ENCODE measurements around the gene CARD19. TPM values are rescaled to one million over a fixed set of nuclear protein-coding genes. Genes with fewer than 3 reads are reported as not detected.
"Not testable (repeated sequence)": the region's sequence is repeated elsewhere in the genome, so short reads cannot be mapped to it uniquely, and the experiment has no call there.

The CARD19 gene
- total RNA-seq, 1 donor from 2014 or later, result 36.6 TPM

GRCh38 chr9:93095205-93096130 lies 549 bp upstream of the CARD19 start:
- intact Hi-C loops (cut with DNase I), result no loop called here
- DNase-seq (ENCODE audit: low spot score) (peak; percentile 100), ATAC-seq (peak; percentile 93)

GRCh38 chr9:93096811-93097382 lies 880 bp downstream of the CARD19 start:
- DNase-seq (ENCODE audit: low spot score), result peak; percentile 68
- intact Hi-C loops (cut with DNase I), result no loop called here
- ATAC-seq, result no peak

DNA sequence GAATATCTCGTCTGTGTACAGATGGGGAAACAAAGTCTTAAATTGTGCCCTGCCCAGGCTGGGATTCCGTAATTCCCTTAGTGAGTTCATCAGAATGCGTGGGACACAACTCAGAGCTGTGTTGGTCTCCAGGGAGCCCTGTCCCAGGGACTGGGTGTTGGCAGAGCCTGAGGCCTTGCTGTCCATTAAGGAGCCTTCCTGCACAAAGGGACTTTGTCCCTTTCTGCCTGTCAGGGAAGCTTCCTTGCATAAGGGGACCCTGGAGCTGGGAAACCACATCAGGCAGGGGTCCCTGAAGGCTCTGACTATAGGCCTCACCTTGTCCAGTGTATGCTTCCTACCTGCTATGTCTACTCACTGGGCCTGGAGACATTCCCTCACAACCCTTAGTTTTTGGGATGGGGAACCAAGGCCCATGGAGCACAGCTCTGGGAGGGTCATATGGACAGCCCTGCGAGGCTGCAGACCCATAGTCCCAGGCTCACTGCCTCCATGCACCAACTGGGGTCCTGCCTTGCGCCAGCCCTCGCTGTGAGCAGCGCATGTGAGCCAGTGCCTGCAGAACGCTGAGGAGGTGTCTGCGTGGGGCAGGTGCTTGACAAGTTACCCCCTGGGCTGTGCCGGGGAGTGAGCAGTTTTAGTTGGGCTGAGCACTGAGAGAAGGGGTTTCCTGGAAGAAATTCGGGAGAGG lies 1.6 kb downstream of the CARD19 start:
- intact Hi-C loops (cut with DNase I), result no loop called here
- DNase-seq (ENCODE audit: low spot score) (peak; percentile 62), ATAC-seq (no peak)

- ATAC-seq (peak; percentile 25), DNase-seq (ENCODE audit: low spot score) (peak; percentile 91)
- intact Hi-C loops (cut with DNase I), result no loop called here
These were observed 2.4 kb downstream of the CARD19 start for GRCh38 chr9:93098236-93098946.

- ATAC-seq, result no peak
- intact Hi-C loops (cut with DNase I), result no loop called here
- peak; percentile 57 for DNase-seq (ENCODE audit: low spot score)
These were observed 3.7 kb downstream of the CARD19 start for GRCh38 chr9:93099551-93100275.

- DNase-seq (ENCODE audit: low spot score) (no peak), ATAC-seq (no peak)
- intact Hi-C loops (cut with DNase I), result no loop called here
These were observed 4.2 kb downstream of the CARD19 start for GRCh38 chr9:93100276-93100636.

DNA sequence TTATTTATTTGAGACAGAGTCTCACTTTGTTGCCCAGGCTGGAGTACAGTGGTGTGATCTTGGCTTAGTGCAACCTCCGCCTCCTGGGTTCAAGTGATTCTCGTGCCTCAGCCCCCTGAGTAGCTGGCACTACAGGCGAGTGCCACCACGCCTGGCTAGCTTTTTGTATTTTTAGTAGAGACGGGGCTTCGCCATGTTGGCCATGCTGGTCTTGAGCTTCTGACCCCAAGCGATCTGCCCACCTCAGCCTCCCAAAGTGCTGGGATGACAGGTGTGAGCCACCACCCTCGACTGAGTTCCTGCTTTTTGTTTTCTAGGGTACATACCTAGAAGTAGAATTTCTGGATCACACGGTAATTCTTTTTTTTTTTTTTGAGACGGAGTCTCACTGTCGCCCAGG lies 5.1 kb downstream of the CARD19 start:
- intact Hi-C loops (cut with DNase I); ATAC-seq: not testable (repeated sequence)
- DNase-seq (ENCODE audit: low spot score), result peak; percentile 30

DNA sequence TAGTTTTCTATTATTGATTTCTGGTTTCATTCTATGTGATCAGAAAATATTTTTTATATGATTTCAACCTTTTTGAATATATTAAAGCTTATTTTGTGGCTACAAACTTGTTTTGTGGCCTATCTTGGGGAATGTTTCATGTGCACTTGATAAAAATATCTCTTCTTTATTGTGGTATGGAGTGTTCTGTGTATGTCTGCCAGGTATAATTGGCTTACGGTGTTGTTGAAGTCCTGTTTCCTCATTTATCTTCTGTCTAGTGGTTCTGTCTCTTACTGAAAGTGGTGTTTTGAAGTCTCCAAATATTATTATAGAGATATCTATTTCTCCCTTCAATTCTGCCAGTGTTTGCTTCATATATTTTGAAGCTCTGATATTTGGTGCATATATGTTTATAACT lies 9.6 kb downstream of the CARD19 start:
- intact Hi-C loops (cut with DNase I), result no loop called here
- no peak for ATAC-seq
- no peak for DNase-seq (ENCODE audit: low spot score)

DNA sequence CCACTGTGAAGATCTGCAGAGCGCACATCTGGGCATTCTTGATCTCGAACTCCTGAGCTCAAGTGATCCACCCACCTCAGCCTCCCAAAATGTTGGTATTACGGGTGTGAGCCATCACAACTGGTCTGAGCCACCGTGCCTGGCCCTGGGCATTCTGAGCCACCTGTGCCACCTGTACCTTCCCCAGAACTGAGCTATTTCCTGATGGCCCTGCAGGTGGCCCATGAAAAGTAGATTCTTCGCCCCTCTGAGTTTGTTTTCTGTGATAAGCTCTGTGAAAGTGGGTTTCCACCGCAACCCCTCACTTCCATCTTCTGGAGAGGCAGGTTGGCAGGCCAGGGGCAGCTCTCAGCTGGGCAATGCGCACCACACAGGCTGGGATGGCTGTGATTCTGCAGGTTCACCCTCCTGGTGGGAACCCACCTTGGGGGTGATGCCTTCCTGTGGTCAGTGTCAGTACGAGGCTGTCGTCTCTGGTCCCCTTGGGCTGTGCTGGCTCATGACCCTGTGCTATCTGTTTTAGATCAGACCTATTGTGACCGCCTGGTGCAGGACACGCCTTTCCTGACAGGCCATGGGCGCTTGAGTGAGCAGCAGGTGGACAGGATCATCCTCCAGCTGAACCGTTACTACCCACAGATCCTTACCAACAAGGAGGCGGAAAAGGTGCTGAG lies 11.3 kb downstream of the CARD19 start:
- intact Hi-C loops (cut with DNase I), result no loop called here
- DNase-seq (ENCODE audit: low spot score) (peak; percentile 48), ATAC-seq (no peak)

GRCh38 chr9:93107825-93108161 lies 11.8 kb downstream of the CARD19 start:
- intact Hi-C loops (cut with DNase I), result no loop called here
- DNase-seq (ENCODE audit: low spot score), result no peak
- ATAC-seq, result no peak

- DNase-seq (ENCODE audit: low spot score) (peak; percentile 58), ATAC-seq (no peak)
- intact Hi-C loops (cut with DNase I), result no loop called here
These were observed 12.4 kb downstream of the CARD19 start for GRCh38 chr9:93108291-93109041.

DNA sequence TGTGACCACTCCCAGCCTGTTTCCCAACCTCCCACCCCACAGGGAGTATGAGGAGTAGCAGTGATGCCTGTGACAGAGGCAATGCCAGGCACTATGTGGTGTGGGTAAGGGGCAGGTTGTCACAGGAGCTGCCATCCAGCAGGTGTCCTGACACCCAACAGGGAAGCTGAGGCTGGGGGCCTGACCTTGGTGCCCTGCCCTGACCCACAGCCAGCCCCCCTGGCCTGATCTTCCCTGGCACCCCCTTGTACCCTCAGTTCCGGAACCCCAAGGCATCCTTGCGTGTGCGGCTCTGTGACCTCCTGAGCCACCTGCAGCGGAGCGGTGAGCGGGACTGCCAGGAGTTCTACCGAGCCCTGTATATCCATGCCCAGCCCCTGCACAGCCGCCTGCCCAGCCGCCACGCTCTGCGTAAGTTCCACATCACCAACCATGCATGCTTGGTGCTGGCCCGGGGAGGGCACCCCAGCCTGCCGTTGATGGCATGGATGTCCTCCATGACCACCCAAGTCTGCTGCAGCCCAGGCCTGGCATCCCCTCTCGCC lies 14.4 kb downstream of the CARD19 start:
- ATAC-seq (no peak), DNase-seq (ENCODE audit: low spot score) (peak; percentile 58)
- intact Hi-C loops (cut with DNase I), result loop anchor here (10.0 kb wide), 1 partner anchor 194 kb away; no protein-coding TSS in a partner anchor

DNA sequence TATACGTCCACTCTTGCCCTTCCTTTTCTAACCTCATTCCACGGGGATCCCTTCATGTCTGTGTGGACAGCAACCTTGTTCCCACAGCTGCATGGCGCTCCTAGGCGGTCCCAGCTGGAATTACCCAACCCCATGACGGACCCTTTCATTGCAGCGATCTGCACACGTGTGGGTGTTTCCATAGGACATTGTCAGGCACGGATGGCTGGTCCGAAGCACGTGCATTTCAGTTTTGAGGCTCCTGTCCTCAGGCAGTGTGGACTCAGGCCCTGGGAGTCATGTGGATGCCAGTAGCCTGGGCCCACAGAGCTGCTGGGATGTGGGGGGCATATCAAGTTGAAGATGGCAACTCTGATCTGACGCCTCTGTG lies 15.0 kb downstream of the CARD19 start:
- no peak for ATAC-seq
- intact Hi-C loops (cut with DNase I), result loop anchor here (10.0 kb wide), 1 partner anchor 194 kb away; no protein-coding TSS in a partner anchor
- peak; percentile 46 for DNase-seq (ENCODE audit: low spot score)

GRCh38 chr9:93111371-93112115 lies 15.5 kb downstream of the CARD19 start:
- DNase-seq (ENCODE audit: low spot score) (peak; percentile 49), ATAC-seq (no peak)
- intact Hi-C loops (cut with DNase I), result loop anchor here (10.0 kb wide), 1 partner anchor 193 kb away; no protein-coding TSS in a partner anchor

GRCh38 chr9:93112116-93112863 lies 16.3 kb downstream of the CARD19 start:
- peak; percentile 54 for DNase-seq (ENCODE audit: low spot score)
- ATAC-seq, result no peak
- intact Hi-C loops (cut with DNase I), result loop anchor here (10.0 kb wide), 1 partner anchor 193 kb away; no protein-coding TSS in a partner anchor

Data from sciatic nerve (tissue), 2 donors.